ENCODE results near the gene CNTROB.

Gene CNTROB

DNA sequence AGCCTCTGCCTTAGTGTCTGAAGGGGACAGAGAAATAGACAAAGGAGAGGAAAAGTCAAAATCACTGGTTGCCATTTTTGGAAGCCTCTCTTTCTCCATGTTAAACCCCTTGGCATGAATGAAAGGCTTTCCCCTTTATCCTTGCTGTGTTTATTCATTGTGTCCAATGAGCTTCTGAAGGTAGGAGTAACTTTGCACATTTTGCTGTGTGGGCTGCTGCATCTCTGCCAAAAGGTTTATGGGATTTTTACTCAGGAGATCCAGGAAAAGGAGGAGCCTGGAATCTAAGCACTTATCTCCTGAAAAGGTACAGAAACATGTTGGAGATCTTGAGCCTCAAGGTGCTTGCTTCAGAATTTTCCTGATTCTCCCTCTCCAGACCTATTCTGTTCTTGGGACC lies 3.9 kb downstream of the CNTROB start:
- FAIRE-seq: no peak

DNA sequence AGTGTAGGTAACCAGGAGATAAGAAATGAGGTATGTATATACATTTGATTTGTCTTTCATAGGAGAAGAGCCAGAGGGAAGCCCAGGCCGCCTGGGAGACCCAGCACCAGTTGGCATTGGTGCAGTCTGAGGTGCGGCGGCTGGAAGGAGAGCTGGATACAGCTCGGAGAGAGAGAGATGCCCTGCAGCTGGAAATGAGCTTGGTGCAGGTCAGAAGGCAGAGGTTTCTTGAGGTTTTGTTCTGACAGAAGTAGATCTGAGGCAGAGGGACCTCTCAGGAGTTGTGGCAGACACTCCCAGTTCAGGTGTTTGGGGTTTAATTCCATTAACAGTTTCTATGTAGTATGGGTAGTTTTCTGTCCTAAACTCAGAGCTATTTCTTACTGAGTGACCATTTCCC lies 8.0 kb downstream of the CNTROB start:
- TF ChIP-seq, protein P1, sequence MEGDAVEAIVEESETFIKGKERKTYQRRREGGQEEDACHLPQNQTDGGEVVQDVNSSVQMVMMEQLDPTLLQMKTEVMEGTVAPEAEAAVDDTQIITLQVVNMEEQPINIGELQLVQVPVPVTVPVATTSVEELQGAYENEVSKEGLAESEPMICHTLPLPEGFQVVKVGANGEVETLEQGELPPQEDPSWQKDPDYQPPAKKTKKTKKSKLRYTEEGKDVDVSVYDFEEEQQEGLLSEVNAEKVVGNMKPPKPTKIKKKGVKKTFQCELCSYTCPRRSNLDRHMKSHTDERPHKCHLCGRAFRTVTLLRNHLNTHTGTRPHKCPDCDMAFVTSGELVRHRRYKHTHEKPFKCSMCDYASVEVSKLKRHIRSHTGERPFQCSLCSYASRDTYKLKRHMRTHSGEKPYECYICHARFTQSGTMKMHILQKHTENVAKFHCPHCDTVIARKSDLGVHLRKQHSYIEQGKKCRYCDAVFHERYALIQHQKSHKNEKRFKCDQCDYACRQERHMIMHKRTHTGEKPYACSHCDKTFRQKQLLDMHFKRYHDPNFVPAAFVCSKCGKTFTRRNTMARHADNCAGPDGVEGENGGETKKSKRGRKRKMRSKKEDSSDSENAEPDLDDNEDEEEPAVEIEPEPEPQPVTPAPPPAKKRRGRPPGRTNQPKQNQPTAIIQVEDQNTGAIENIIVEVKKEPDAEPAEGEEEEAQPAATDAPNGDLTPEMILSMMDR (IDR thresholded peaks at IDR 0.05; ENCODE audit: insufficient read depth, missing control alignments): no peak
- FAIRE-seq (no peak), DNase-seq (ENCODE audit: insufficient read length, low spot score) (no peak)

More for the DNA sequence above, 3.9 kb downstream of the CNTROB start:
- DNase-seq (ENCODE audit: insufficient read length, low spot score): no peak
- TF ChIP-seq, protein P1 (IDR thresholded peaks at IDR 0.05; ENCODE audit: insufficient read depth, missing control alignments): no peak

DNA sequence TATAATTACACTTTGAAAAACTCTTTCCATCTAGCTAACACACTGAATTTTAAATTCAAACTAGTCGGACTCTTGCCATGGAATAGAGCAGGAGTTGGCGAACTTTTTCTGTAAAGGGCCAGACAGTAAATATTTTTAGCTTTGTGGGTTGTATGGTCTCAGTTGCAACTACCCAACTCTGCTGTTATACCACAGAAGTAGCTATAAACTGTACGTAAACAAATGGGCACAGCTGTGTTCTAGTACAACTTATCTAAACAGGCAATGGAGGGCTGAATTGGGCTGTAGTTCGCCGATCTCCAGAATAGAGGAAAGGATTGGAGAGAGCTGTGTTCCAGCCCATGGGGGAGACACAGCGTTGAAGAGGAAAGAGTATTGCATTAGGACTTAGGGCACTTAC lies 8.7 kb downstream of the CNTROB start:
- TF ChIP-seq, protein P1 (IDR thresholded peaks at IDR 0.05; ENCODE audit: insufficient read depth, missing control alignments): no peak
- no peak for DNase-seq (ENCODE audit: insufficient read length, low spot score)
- FAIRE-seq: no peak

DNA sequence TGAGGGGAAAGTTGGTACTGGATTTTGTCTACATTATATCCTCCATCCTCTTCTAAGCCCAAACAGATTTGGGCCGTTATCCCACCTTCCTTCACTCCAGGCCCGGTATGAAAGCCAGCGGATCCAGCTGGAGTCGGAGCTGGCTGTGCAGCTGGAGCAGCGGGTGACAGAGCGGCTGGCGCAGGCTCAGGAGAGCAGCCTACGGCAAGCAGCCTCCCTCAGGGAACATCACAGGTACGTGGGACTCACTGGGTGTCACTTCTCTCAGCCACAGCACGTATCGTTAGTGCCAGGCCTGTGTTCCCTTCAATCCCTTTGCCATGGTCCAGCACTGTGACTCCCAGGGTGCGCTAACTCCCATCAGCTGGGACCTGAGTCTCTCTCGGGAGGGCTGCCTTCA lies 11.3 kb downstream of the CNTROB start:
- no peak for FAIRE-seq
- TF ChIP-seq, protein P1 (IDR thresholded peaks at IDR 0.05; ENCODE audit: insufficient read depth, missing control alignments): no peak
- DNase-seq (ENCODE audit: insufficient read length, low spot score): no peak

DNA sequence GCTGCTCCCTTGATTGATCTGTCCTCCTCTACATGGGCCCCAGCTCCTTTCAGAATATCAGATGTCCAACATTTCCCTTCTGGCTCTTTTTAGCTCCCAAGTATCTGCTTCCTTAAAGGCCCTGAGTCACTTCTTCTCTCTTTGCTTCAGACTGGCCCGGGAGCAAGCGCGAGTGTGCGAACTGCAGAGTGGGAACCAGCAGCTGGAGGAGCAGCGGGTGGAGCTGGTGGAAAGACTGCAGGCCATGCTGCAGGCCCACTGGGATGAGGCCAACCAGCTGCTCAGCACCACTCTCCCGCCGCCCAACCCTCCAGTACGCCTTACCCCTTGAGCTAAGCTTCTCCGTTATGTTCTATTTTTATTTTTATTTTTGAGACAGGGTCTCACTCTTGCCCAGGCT lies 12.3 kb downstream of the CNTROB start:
- DNase-seq (ENCODE audit: insufficient read length, low spot score) (no peak), FAIRE-seq (no peak)
- TF ChIP-seq, protein P1 (IDR thresholded peaks at IDR 0.05; ENCODE audit: insufficient read depth, missing control alignments): no peak

DNA sequence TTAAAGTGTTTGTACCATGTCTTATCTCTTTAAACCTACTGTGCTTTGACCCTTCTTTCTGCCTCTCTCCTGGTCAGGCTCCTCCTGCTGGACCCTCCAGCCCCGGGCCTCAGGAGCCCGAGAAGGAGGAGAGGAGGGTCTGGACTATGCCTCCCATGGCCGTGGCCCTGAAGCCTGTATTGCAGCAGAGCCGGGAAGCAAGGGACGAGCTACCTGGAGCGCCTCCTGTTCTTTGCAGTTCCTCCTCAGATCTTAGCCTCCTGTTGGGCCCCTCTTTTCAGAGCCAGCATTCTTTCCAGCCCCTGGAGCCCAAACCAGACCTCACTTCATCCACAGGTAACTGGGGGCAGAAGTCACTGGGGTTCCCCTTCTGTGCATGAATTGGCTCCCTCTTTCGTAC lies 13.6 kb downstream of the CNTROB start:
- FAIRE-seq (no peak), DNase-seq (ENCODE audit: insufficient read length, low spot score) (no peak)
- TF ChIP-seq, protein P1 (IDR thresholded peaks at IDR 0.05; ENCODE audit: insufficient read depth, missing control alignments): no peak

DNA sequence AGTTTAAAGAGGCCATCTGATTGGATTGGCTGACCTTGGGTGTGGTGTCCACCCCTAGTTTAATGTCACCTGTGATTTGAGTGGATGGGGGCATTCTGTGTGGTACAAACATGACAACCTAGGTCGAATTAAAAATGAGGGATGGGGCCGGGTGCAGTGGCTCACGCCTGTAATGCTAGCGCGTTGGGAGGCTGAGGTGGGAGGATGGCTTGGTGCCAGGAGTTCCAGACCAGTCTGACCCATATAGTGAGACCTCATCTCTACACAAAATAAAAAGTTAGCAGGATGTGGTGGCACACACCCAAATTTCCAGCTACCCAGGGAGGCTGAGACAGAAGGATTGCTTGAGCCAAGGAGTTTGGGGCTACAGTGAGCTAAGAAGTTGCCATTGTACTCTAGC lies 14.4 kb downstream of the CNTROB start:
- no peak for DNase-seq (ENCODE audit: insufficient read length, low spot score)
- no peak for FAIRE-seq

More for the DNA sequence above, 14.4 kb downstream of the CNTROB start:
- TF ChIP-seq, protein P1 (IDR thresholded peaks at IDR 0.05; ENCODE audit: insufficient read depth, missing control alignments): no peak
